Measurements from ENCODE around the gene TXN2.

The TXN2 gene

GRCh38 chr22:36463783-36464184, 17.7 kb downstream of the TXN2 start:
- H3K4me3 ChIP-seq (ENCODE audit: low read length): no peak overlapping the region
- DNase-seq (ENCODE audit: low read depth): no peak
- no peak for TF ChIP-seq CTCF (conservative IDR thresholded peaks at IDR 0.05; ENCODE audit: low read depth, low read length)

- DNase-seq (ENCODE audit: low read depth): peak; percentile 93
- no peak overlapping the region for H3K4me3 ChIP-seq (ENCODE audit: low read length)
- no peak for TF ChIP-seq CTCF (conservative IDR thresholded peaks at IDR 0.05; ENCODE audit: low read depth, low read length)
Measured at GRCh38 chr22:36461665-36462649, 19.5 kb downstream of the TXN2 start.

- no peak for TF ChIP-seq CTCF (conservative IDR thresholded peaks at IDR 0.05; ENCODE audit: low read depth, low read length)
- no peak for DNase-seq (ENCODE audit: low read depth)
Measured at GRCh38 chr22:36460202-36460601, 21.2 kb downstream of the TXN2 start.

GRCh38 chr22:36457688-36458450, 23.6 kb downstream of the TXN2 start:
- DNase-seq (ENCODE audit: low read depth): no peak
- TF ChIP-seq CTCF (conservative IDR thresholded peaks at IDR 0.05; ENCODE audit: low read depth, low read length): no peak
- no peak overlapping the region for H3K4me3 ChIP-seq (ENCODE audit: low read length)

More at GRCh38 chr22:36460202-36460601, 21.2 kb downstream of the TXN2 start:
- H3K4me3 ChIP-seq (ENCODE audit: low read length): no peak overlapping the region

- no peak for DNase-seq (ENCODE audit: low read depth)
- no peak overlapping the region for H3K4me3 ChIP-seq (ENCODE audit: low read length)
- no peak for TF ChIP-seq CTCF (conservative IDR thresholded peaks at IDR 0.05; ENCODE audit: low read depth, low read length)
Measured at GRCh38 chr22:36456464-36456845, 25.0 kb downstream of the TXN2 start.

GRCh38 chr22:36455571-36456463, 25.6 kb downstream of the TXN2 start:
- DNase-seq (ENCODE audit: low read depth): no peak
- TF ChIP-seq CTCF (conservative IDR thresholded peaks at IDR 0.05; ENCODE audit: low read depth, low read length): no peak
- H3K4me3 ChIP-seq (ENCODE audit: low read length): peak overlapping the region; percentile 35
